HuH-7 (cell line): ENCODE results near the gene PDCD1LG2.
"Not testable (repeated sequence)": the region's sequence is repeated elsewhere in the genome, so short reads cannot be mapped to it uniquely, and the experiment has no call there.

ENCODE experiments used
- DNase-seq: peaks from one replicate; pipeline ENCODE4 v3.0.0; 2011; ENCODE audit warnings: low spot score

The PDCD1LG2 gene

GRCh38 chr9:5566054-5566618 is 55.8 kb downstream of the PDCD1LG2 start:
- DNase-seq, result no peak

DNA sequence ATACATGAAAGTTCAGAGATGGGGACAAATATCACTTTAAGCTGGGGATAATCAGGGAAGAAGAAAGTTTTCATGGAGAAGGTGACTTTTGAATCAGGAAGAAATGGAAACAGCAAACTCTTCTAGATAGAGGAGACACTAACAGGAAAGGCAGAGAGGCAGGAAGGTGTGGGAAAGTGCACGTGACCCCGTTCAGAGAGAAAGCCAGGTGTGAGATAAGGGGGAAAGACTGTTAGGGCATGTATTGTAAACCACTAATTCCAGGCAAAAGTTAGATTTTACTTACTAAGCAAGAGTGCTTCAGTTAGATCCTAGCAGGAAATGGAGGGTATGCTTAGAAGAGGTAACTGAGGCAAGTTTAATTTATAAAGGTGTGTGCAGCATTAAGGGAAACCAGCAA is 58.5 kb downstream of the PDCD1LG2 start:
- no peak for DNase-seq

DNA sequence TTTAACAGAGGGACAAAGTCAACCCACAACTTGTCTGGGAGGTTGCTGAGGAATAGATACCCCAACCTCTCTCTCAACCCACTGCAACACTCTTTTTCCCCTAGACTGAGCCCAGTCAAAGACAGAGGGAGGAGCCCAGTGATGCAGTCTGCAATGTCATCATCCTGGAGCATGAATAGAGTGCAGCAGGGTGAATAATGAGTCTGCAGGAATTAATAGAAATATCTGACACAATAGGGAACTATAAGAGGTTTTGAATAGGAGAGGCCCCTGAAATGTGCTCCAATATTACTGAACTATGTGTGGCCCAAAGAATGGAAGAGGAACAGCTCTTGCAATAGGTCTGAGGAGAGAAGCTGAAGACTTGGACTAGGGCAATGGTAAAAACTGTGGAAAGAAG is 59.1 kb downstream of the PDCD1LG2 start:
- DNase-seq, result no peak

DNA sequence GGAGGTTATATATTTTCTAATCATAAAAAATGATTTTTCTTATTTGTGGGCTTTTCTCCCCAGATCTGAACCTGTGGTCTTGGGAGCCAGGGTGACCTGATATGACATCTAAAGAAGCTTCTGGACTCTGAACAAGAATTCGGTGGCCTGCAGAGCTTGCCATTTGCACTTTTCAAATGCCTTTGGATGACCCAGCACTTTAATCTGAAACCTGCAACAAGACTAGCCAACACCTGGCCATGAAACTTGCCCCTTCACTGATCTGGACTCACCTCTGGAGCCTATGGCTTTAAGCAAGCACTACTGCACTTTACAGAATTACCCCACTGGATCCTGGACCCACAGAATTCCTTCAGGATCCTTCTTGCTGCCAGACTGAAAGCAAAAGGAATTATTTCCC is 59.6 kb downstream of the PDCD1LG2 start:
- no peak for DNase-seq

GRCh38 chr9:5571629-5572232 is 61.4 kb downstream of the PDCD1LG2 start:
- DNase-seq, result no peak

DNA sequence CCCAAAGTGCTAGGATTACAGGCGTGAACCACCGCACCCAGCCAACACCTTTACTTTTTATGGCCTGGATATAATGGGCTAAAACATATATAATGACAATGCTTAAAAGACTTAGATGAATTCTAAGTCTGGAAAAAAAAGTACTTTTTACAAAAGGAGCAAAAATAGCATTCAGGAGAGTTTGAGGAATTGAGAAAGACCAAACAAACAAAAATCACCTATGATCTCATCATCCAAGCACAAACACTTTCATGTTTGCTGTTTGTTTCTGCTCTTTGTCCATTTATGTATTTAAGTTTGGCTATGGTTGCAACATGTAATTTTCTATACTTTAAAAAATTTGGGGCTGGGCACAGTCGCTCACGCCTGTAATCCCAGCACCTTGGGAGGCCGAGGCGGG is 63.8 kb downstream of the PDCD1LG2 start:
- DNase-seq, result no peak

DNA sequence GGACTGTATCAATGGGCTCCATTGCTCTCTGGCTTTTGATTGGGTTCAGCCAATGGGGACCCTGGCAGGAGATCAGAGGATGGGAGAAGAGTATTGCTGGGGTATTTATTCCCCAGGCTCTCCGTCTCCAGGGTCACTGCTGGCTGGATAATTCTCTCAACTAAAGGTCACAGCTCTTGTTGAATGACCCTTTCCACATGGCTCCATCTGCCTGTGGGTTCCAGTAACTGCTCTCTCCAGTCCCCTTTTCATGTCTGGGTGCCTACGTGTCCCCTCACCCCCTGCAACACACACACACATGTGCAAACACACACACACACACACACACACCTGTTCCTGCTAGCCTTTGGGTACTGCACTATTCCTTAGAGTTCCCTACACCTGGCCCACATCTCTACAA is 64.7 kb downstream of the PDCD1LG2 start:
- DNase-seq, result no peak

DNA sequence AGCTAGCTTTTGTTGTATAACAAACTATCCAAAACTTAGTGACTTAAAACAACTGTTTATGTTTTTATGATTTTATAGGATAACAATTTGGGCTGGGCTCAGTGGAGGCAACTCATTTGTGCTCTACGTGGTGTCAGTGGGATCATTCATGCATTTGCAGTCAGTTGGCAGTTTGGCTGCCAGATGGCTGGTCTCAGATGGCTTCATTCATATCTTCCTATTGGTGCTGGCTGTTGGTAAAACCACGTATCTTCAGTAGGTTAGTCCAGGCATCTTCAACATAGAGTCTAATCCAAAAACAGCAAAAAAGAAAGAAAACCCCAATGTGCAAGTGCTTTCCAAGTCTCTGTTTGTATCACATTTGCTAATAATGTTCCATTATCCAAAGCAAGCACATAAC is 66.9 kb downstream of the PDCD1LG2 start:
- no peak for DNase-seq

DNA sequence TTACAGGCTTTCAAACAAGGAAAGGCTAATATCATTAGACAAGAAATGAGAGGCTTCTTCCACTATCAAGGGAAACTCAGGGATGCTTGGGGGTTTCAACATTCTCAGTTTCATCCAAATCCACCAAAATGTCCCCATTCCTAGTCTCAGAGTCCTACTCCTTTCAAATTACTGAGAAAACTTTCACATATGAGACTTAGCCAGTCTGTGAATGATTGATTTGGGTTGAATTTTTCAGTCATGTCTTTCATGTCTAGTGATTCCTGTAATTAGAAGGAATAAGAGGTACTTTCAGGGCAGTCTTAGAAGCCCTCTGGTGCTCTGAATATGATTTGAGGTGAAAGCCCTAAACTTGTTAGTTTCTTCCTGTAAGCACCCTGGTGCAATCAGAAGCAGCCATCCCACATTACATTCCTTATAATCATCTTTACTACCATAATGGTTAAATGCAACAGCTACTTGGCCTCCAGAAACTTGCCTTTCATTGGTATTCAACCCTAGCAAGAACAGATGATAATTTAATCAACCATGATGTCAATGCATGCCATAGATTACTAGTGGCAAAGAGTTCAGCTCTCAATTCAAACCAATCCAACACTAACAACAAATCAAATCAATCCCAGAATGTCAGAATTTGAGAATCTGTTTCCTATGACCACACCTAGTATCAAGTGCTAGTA is 67.8 kb downstream of the PDCD1LG2 start:
- DNase-seq, result no peak

- DNase-seq, result no peak
Measured at GRCh38 chr9:5578698-5579085, 68.4 kb downstream of the PDCD1LG2 start.

- DNase-seq, result no peak
Measured at GRCh38 chr9:5579881-5580280, 69.5 kb downstream of the PDCD1LG2 start.

DNA sequence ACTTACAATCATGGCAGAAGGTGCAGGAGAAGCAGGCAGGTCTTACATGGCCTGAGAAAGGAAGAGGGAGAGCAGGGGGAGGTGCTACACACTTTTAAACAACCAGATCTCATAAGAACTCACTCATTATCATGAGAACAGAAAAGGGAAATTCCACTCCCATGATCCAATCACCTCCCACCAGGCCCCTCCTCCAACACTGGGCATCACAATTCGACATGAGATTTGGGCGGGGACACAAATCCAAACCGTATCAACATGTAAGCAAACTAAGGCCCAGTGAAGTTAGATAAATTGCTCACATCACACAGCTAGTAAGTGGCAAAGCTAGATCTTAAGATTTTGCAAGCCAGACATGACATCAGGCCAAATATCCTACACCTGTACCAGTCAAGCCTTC is 70.3 kb downstream of the PDCD1LG2 start:
- DNase-seq, result no peak

- DNase-seq, result not testable (repeated sequence)
Measured at GRCh38 chr9:5581706-5582105, 71.4 kb downstream of the PDCD1LG2 start.

GRCh38 chr9:5582835-5583195 is 72.5 kb downstream of the PDCD1LG2 start:
- DNase-seq, result no peak

- DNase-seq, result no peak
Measured at GRCh38 chr9:5586391-5586802, 76.1 kb downstream of the PDCD1LG2 start.

- no peak for DNase-seq
Measured at GRCh38 chr9:5587024-5587423, 76.7 kb downstream of the PDCD1LG2 start.

DNA sequence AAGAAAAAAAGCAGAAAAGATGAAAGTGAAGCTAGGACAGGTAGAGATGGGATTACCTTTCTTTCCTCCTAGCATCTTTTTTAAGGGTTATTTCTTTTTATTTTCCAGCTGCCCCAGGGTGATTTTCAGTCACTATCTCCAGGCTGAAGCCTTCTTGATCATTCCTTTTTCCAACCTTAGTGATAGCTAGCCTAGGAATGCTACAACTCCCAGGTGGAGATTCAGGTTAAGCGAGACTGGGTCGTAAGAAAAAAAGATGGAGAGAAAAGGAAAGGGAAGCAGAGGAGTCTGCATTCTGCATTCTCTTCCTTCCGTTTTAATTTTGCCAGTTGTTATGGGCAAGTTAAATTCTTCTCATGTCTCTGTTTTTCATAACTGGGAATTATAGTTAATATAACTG is 81.9 kb downstream of the PDCD1LG2 start:
- DNase-seq, result no peak

DNA sequence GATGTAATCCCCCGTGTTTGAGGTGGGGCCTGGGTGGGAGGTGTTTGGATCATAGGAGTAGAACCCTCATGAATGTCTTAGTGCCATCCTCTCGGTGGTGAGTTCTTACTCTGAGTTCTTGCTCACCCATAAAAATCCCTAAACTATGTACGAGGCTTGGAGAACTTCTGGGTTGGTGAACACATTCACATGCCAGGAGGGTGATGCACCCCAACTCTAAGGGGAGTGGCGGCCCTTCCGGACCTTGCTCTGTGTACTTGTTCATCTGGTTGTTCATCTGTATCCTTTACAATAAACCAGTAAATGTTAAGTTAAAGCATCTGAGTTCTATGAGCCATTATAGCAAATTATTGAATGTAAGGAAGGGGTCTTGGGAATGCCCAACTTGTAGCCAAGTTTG is 82.6 kb downstream of the PDCD1LG2 start:
- no peak for DNase-seq

DNA sequence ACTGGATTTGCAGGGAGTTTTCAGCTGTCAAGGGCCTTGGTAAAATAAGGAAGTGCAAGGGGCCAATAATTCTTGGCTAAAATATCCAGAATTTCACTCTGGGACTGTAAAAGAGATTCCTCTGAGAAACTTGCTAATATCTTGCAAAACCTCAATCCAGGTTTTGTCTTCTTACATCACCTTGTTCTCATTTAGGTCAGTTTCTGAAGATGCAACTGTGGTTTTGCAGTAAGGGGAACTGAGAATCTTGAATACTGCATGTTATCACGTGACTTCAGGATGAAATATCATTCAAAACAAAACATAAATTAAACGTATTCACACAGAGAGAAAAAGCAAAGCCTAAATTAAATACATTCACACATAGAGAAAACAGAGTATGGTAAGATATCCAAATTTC is 83.6 kb downstream of the PDCD1LG2 start:
- DNase-seq, result no peak

DNA sequence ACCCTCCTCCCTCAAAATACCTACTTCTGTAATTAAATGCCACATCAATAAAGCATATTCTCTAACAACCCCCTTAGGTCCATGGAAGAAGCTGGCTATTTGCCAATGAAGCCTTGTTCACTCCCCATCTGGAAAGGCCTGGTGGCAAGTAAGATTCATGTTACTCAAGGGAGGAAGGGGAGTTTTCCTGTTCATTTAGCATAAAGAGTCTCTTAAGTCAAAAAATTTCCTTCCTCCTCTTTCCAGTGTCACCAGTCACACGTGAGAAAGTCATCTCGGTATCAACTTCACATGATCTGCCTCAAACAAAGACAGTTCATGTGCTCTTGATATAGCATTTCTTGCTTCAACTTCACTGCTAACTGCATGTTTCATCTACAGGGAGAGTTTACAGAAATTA is 85.8 kb downstream of the PDCD1LG2 start:
- DNase-seq, result no peak

DNA sequence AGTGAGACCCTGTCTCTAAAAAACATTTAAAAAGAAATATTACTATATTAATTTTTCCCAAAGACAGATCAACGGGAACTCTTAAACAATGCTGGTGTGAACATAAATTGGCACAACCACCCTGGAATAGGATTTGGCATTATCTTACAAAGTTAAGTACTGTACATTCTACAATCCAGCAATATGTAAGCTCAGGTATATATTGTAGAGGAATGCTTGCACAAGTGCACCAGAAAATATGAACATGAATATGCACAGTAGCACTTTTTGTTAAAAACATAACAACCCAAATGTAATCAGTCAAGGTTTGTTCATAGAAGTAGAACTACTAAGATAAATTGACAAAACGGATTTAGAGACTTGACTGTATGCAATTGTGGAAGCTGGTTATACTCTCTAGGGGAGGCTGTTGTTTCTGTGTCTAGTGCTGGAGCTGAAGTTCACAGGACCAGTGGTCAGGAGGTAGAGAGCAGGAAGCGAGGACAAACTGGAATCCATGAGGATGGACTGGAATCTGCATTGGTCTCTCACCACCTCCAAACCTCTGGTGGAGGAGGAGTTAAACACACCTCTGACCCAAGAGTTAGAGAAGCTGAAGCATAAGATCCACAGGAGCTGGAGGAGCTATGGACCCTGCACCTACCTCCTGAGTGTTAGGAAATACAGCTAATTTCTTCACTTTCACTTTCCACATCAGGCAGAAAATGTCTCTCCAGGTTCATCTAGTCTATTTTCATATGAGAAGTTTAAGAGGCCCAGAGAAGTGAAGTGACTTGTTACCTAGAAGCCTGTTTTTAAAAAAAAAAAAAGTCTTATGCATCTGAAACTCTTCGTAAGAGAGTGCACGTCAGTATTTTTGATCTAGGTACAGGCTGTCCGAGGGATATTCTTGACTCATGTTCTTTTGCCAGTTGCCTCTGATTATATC is 98.2 kb downstream of the PDCD1LG2 start:
- no peak for DNase-seq

GRCh38 chr9:5609226-5609596 is 98.9 kb downstream of the PDCD1LG2 start:
- DNase-seq, result no peak

- no peak for DNase-seq
Measured at GRCh38 chr9:5610491-5610890, 100.2 kb downstream of the PDCD1LG2 start.
